ENCODE data around the gene RAD23A. TPM values are rescaled to one million over a fixed set of nuclear protein-coding genes. Genes with fewer than 3 reads are reported as not detected.
A peak's percentile ranks its signal among the peaks of the same experiment; 100 is the strongest.

Gene RAD23A
- total and polyA plus RNA-seq, 9 of the 15 experiments (the other 6 are each of a cell fraction or from before 2014, with no cell fraction given): 9.5 to 181 (median 101) TPM

DNA sequence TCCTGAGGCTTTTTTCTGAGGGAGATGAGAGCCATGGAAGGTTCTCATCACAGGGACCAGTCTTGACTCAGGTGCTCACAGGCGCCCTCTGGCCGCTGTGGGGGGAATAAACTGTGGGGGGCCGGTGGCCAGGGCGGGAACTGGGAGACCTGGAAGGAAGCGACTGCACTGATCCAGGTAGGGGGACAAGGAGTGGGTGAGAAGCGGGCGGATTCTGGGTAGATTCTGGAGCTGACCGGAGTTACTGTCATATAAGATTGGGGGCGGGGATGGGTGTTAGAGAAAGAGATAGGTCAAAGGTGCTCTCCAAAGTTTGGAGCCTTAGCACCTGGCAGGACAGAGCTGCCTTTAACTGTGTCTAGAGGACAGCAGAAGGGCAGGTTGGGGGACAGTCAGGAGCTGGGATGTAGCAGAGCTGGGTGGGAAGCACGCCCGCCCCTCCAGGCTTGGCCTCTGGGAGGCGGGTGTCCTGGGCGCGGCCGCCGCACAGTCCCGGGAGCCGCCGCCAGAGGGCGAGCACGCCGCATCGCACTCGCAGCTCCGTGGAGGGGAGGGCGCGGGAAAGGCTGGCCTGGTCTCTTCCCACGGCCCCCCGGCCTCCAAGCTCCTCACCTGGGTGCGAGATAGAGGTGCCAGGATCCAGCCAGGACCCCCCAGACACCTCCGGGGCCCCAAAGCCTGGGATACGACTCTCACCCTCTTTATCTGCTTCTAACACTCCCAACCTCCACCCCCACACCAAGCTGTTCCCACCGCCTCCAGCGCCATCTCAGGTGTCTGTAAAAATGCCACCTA, 19.6 kb downstream of the RAD23A start (continued):
- TF ChIP-seq RBM17 (IDR thresholded peaks at IDR 0.05; ENCODE audit: borderline replicate concordance, low read depth, low read length) (no peak), ZZZ3 (IDR thresholded peaks at IDR 0.05) (no peak), HNRNPL (IDR thresholded peaks at IDR 0.05; ENCODE audit: low read depth, low read length) (no peak), RBM25 (IDR thresholded peaks at IDR 0.05; ENCODE audit: low read depth, low read length, severe bottlenecking) (no peak), ZNF764 (CRISPR knock-in tag; IDR thresholded peaks at IDR 0.05; ENCODE audit: low read depth) (no peak), ILK (tag; IDR thresholded peaks at IDR 0.05; ENCODE audit: borderline replicate concordance, low read depth) (no peak), FOSL1 (tag; conservative IDR thresholded peaks at IDR 0.05) (no peak), ZC3H4 (CRISPR knock-in tag; IDR thresholded peaks at IDR 0.05; ENCODE audit: borderline replicate concordance) (no peak), NCOR1 (IDR thresholded peaks at IDR 0.05) (peak; percentile 40), ZSCAN32 (CRISPR knock-in tag; IDR thresholded peaks at IDR 0.05) (no peak), SMARCC2 (IDR thresholded peaks at IDR 0.05; ENCODE audit: low read depth) (no peak), ZNF644 (tag; IDR thresholded peaks at IDR 0.05; ENCODE audit: low read depth) (no peak), TAL1 (IDR thresholded peaks at IDR 0.05) (no peak; the same call in 1 of the 2 replicates), DMBX1 (CRISPR knock-in tag; IDR thresholded peaks at IDR 0.05; ENCODE audit: borderline replicate concordance) (no peak), MYC (IDR thresholded peaks at IDR 0.05; ENCODE audit: low read depth, low read length) (peak; percentile 37; the same call in 1 of the 2 replicates), MYC (CRISPR knock-in tag; IDR thresholded peaks at IDR 0.05; ENCODE audit: borderline replicate concordance, low read depth) (no peak)
- TF ChIP-seq, protein P1, sequence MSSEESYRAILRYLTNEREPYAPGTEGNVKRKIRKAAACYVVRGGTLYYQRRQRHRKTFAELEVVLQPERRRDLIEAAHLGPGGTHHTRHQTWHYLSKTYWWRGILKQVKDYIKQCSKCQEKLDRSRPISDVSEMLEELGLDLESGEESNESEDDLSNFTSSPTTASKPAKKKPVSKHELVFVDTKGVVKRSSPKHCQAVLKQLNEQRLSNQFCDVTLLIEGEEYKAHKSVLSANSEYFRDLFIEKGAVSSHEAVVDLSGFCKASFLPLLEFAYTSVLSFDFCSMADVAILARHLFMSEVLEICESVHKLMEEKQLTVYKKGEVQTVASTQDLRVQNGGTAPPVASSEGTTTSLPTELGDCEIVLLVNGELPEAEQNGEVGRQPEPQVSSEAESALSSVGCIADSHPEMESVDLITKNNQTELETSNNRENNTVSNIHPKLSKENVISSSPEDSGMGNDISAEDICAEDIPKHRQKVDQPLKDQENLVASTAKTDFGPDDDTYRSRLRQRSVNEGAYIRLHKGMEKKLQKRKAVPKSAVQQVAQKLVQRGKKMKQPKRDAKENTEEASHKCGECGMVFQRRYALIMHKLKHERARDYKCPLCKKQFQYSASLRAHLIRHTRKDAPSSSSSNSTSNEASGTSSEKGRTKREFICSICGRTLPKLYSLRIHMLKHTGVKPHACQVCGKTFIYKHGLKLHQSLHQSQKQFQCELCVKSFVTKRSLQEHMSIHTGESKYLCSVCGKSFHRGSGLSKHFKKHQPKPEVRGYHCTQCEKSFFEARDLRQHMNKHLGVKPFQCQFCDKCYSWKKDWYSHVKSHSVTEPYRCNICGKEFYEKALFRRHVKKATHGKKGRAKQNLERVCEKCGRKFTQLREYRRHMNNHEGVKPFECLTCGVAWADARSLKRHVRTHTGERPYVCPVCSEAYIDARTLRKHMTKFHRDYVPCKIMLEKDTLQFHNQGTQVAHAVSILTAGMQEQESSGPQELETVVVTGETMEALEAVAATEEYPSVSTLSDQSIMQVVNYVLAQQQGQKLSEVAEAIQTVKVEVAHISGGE (CRISPR knock-in tag; IDR thresholded peaks at IDR 0.05): no peak
- TF ChIP-seq, protein P2, sequence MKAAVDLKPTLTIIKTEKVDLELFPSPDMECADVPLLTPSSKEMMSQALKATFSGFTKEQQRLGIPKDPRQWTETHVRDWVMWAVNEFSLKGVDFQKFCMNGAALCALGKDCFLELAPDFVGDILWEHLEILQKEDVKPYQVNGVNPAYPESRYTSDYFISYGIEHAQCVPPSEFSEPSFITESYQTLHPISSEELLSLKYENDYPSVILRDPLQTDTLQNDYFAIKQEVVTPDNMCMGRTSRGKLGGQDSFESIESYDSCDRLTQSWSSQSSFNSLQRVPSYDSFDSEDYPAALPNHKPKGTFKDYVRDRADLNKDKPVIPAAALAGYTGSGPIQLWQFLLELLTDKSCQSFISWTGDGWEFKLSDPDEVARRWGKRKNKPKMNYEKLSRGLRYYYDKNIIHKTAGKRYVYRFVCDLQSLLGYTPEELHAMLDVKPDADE (conservative IDR thresholded peaks at IDR 0.05; ENCODE audit: control insufficient read depth, low read depth, low read length): peak; percentile 81; the same call in 1 of the 2 replicates
- TF ChIP-seq, protein P3, sequence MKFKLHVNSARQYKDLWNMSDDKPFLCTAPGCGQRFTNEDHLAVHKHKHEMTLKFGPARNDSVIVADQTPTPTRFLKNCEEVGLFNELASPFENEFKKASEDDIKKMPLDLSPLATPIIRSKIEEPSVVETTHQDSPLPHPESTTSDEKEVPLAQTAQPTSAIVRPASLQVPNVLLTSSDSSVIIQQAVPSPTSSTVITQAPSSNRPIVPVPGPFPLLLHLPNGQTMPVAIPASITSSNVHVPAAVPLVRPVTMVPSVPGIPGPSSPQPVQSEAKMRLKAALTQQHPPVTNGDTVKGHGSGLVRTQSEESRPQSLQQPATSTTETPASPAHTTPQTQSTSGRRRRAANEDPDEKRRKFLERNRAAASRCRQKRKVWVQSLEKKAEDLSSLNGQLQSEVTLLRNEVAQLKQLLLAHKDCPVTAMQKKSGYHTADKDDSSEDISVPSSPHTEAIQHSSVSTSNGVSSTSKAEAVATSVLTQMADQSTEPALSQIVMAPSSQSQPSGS (CRISPR knock-in tag; IDR thresholded peaks at IDR 0.05): no peak
- TF ChIP-seq, protein P4, sequence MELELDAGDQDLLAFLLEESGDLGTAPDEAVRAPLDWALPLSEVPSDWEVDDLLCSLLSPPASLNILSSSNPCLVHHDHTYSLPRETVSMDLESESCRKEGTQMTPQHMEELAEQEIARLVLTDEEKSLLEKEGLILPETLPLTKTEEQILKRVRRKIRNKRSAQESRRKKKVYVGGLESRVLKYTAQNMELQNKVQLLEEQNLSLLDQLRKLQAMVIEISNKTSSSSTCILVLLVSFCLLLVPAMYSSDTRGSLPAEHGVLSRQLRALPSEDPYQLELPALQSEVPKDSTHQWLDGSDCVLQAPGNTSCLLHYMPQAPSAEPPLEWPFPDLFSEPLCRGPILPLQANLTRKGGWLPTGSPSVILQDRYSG (tag; conservative IDR thresholded peaks at IDR 0.05; ENCODE audit: low read depth): no peak

All from K562 (cell line).